Measurements from ENCODE around the gene CLGN.

Gene CLGN

DNA sequence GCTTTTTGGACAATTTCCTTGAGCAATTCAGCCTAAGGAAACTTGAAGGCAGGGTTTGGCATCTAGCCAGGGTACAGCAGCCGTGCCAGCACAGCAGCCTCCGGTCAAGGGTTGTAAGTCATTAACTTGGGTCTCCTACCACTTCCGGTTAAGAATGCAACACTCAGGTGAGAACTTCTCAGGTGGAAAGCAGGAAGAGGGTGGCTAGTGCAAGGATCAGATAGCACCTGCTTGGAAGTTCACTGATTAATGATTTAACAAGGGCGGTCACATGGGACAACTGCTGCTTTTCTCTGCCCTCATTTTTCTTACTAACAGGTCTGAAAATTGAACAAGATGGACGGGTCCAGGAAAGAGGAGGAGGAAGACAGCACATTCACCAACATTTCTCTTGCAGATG, 84.1 kb downstream of the CLGN start:
- H3K4me3 ChIP-seq (ENCODE audit: low read depth, low read length), result no peak overlapping the region

DNA sequence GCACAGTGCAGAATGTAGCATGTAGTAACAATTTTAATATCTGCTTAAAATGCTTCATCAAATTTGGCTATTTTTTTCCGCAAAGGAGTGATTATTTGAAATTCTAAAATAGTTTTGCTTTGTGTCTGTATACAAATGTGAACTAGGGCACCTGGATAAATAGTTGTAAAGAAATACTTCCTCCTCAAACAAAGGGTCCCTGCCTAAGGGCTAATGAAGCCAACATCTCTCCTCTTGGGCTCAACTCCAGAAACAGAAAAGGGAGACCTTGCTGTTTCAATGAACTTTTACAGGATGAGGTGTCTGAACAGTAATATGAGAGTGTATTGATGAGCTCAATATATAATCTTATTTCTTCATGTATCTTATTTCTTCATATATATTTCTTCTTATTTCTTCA, 84.8 kb downstream of the CLGN start:
- no peak overlapping the region for H3K4me3 ChIP-seq (ENCODE audit: low read depth, low read length)
